DMS 273 (cell line): ENCODE measurements around the gene RBBP8NL.

Experiments used
- DNase-seq: peaks from one replicate; lab custom pipeline; 2025; ENCODE audit not compliant: unreplicated experiment; lab: John Stamatoyannopoulos, UW

RBBP8NL gene, protein sequence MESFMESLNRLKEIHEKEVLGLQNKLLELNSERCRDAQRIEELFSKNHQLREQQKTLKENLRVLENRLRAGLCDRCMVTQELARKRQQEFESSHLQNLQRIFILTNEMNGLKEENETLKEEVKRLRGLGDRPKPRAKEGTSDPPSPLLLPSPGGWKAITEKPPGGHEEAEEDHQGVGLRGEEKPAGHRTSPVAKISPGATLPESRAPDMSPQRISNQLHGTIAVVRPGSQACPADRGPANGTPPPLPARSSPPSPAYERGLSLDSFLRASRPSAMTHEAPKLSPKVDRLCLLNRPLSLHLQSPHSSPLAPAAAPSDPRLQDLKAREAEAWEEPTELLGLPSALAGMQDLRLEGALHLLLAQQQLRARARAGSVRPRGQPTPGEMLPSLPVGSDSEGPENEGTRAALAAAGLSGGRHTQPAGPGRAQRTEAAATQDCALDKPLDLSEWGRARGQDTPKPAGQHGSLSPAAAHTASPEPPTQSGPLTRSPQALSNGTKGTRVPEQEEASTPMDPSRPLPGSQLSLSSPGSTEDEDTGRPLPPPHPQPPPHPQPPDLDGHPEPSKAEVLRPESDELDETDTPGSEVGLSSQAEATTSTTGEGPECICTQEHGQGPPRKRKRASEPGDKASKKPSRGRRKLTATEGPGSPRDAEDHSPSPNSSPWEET

DNA sequence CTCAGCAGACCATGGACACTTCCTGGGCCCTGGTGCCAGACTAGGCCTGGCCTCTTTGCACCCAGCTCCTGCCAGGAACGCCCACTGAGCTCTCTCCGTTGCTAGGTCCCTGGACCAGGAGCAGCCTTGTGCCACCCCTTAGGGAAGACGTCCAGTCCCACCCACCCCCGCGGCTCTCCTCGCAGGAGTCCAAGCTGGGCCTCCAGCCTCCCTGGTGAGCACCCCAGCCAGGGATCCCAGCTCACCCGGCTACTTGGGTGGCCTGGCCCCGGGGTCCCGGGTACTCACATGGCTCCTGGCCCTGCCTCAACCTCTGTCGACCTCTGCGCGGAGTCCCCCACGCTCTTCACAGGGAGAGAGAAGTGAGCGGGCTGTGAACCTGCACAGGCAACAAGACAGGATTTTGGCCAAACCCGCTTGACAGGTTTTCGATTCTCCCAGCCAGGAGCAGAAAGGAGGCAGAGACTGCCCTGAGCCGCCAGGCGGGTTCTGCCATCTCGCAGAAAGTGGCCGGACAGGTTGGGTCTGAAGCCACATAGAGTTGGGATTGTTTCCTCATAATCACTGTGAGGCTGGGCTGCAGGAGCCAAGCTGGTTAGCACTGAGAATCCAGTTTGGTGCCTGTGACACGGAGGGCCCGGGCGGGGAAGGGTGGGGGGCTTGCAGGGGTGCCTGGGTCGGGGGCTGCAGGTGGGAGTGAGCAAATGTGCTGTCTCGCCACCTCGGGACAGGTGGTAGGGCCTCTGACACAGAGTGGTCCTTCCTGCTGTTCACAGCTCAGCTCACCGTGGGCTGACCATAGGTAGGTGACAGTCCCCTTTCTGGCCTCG lies at the start of gene RBBP8NL:
Gene RBBP8NL (minus strand): TSS at position 368 of the 830 bp plus-strand sequence. CDS start 7,892 bp downstream, outside the sequence.
- DNase-seq: no peak

DNA sequence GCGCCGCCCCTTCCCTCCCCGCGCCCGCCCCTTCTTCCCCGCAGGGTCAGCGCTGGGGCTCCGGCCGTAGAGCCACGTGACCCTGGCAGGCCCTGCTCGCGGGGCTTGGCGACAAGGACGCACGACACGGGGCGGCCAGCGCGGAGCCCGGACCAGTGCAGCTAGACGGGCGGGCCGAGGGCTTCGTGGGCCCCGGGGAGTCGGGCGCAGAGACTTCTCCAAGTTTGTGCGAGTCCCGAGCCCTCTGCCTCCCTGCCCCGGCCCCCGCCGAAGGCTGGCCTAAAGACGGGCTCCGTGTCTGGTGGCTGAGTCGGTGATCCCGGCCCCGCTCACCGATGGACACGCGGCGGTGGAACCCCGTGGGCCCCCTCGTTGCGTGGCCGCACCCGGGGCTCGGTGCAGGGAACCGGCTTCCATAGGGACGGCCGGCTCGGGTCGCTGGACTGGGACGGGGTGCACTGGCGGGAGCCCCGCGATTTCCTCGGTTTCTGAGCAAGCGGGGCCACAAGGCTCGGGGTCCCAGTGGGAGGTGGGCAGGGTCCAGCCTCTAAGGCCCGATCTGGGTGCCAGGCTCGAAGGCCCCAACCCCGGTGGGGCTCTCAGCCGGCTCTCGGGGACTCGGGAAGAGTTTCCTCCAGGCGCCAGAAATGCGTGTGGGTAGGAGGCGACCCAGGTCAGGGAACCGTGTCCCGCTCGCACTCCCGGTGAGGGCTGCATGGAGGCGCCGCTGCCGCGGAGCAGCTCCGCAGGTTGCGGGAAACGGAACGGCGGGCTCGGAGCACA lies 48.9 kb upstream of the RBBP8NL start:
- DNase-seq: peak; percentile 66

DNA sequence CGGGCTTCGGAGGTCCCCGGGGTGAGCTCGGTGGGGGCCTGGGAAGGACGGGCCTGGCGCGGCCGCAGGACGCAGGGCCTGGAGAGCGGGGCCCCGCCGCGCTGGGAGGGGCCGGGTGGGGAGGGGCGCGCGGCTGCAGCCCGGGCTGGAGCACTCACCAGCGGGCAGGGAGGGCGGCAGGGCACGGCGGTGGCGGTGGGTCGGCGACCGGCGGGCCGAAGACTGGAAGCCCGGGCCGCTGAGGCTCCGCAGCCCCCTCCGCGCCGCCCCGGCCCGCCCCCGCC lies 48.4 kb upstream of the RBBP8NL start, which contains the start of gene GATA5:
Gene GATA5 (minus strand): TSS at position 224 of the 284 bp plus-strand sequence. CDS start 474 bp downstream, outside the sequence.
- no peak for DNase-seq

DNA sequence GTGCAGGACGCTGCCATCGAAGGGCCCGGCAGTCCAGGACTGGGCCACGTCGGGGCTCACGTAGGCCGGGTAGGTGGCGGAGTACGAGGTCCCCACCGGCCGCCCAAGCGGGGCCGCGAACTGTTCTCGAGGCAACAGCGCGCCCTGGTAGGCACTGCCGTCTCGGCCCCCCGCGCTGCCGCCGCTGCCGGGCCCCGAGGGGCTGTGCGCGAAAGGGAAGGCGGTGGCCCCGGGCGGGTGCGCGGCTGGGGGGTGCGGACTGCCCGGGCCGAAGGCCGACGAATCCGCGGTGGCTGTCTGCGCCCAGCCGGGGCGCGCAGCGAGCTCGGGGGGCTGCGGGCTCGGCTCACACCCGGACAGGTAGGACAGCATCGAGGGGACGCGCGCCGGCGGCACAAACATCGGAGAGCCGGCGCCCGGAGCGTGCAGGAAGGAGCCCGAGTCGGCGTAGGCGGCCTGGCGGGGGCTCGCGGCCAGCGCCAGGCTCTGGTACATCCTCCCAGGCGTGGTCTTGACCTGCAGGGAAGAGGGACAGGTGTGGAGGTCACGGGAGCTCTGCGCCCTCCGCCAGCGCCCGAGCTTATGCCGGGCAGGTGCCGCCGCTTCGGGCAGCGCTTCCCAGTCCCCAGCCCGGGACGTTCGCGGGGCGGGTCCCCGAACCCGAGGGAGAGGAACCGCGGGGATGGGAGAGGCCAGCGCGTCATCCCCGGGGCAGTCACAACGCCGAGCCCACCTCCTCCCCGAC lies 47.9 kb upstream of the RBBP8NL start:
- peak; percentile 70 for DNase-seq

DNA sequence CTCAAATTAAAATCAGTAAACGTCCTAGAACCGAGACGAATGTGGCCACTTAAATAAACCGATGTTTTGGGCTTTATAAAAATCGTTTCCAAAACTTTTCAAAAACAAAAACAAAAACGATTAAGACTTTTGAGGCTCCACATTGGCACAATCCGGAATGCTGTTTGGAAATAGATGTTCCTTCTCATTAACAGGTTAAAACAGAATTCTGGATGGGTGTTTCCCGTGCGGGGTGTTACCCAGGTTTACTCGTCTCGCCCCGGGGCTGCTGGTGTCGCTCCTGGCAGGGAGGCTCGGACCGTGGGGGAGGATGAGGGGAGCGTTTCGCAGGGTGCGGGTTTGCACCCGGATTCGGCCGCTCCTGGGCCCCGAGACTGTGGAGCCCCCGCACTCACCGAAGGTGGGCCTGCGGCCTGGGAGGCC lies 47.3 kb upstream of the RBBP8NL start:
- DNase-seq: no peak

DNA sequence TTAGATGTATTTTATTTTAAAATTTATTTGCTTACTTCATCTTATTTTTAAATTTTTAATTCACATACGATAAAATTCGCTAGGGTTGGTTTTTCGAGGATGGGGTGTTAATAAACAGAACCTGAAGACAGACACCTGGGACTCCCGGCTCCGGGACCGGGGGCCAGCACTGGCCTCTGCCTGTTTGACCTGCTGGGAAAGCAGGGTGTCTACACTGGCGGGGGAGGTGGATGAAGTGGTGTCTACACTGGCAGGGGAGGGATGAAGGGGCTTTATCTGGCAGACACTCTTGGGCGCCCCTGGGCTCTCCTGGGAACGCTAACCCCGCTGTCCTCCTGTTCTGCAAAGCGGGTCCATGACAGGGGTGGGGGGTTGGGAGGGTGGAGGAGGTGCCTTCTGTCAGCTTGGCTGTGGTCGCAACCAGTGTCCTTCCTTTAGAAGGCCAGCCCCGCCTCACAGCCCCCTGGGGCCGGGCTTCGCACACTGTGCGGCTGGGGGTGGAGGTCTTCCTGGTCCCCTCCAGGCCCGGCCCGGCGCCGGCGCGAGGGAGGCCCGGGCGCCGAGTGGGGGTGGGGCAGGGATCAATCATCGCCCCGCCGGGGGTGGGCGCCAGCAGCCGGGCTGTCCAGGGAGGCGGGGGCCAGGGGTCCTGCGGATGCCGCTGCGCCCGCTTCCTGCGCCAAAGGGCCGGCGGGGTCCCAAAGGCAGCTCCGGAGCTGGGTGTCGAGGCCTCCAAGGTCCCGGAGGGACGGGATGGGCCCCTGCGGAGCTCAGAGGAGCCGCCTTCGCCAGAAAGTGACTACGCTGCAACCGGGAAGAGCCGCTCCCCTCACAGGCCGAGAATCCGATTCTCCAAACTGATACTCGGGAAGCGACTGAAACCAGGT lies 46.6 kb upstream of the RBBP8NL start:
- no peak for DNase-seq

DNA sequence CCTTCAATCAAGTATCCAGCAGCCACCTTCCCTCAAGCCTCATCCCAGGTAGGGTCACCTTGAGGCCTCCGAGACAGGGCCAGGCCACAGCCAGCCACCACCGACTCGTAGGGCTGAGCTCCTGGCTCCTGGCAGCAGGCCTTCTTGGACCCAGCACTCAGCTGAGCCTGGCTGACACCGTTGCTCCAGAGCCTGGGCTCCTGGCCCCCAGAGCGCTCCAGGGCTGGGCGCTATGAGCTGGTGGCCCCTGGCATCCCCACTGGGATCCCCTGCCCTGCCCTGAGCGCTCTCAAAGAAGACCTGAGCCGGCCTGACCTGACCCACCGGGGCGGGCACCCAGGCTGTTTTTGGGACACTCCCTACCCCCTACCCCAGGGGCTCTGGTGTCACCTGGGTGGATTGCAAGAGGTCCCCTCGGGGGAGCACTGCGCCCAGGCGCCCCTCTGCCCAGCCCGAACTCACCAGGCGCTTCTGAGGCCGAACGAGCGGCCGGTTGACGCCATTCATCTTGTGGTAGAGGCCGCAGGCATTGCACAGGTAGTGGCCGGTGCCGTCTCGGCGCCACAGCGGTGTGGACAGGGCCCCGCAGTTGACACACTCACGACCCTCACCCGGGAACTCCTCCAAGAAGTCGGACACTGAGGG lies 45.7 kb upstream of the RBBP8NL start:
- no peak for DNase-seq

DNA sequence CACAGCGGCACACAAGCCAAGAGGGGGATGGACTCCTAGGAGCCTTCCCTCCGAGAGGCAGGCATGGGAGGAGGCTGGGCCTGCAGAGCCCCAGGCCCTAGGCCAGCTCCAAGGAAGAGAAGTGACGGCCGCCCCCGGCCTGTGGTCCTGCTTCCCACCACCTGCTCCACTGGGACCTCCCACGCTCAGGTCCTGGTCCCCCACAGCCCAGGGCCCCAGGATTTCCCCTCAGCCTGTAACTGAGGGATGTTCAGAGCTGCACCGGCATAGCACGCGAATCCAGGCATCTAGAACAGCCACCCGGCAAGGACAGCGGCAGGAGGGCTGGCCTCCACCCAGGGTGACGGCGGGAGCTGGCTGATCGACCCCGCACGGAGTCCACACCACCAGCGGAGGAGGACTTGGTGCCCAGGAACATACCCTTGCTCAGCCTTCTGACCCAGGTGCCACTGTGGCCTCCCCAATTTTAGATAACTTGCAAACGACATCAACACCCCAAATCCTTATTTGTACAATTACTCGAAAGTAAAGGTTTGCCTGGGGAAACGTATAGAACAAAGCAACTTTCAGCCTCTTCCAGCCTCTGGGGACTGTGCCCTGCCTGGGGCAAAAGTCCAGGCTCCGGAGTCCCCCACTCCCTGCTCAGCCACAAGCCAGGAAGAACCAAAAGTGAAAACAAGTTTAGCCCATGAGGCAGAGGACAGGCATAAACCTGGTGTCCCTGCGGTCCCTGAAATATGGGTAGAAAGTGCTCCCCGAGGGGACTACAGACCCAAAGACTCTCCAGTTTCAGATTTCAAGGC lies 45.0 kb upstream of the RBBP8NL start:
- DNase-seq: no peak

DNA sequence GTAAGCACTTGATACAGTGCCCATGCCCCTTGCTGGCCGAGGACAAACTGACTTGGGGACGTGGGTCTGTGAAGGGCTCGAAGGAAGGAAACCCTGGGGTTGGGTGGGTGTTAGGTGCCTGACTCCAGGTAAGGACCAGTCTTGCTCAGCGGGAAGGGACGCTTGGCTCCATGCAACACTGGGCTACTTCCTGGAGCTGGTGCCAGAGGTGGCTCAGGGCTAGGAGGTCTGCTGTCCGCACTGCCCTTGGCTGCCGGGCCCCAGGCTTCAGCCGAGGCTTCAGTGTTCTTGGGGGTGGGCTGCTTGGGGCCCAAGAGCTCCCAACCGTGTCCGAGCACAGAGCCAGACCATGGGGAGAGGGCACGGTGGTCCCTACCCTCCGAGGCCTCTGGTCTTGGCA lies 43.1 kb upstream of the RBBP8NL start:
- no peak for DNase-seq

DNA sequence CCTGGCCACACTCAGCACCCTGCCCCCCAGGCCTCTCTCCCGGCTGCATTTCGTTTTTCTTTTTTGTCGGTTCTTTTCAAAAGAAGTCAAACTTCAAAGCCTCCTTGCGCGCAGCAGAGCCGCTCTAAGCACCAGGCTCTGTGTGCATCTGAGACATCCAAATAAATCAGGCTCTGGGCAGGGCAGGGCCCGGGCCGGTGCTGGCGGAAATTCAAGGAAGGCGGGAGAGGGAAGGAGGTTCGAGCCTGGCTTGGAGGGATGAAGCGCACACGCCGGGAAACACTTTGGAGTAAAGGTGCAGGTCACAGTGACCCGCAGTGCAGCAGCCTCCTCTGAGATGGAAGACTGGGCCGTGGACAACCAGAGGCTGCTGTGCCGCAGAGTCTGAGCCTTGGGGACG lies 42.7 kb upstream of the RBBP8NL start:
- DNase-seq: no peak

DNA sequence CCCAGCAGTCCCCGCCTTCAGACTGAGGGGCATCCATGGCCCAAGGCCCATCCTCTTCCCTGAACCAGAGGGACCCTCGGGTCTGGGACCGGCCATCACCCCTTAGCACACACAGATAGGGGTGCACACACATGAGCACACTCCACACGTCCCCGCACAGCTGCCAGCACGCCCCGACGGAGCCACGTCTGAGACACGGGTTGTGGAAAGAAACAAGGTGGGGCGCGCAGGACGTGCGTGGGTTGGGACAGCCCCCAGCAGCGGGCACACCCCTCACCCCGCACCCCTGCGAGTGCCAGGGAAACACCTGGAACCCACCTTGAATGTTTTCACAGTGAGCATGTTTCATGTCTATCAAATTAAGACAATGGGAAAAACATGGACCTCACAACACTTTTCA lies 42.0 kb upstream of the RBBP8NL start:
- no peak for DNase-seq

DNA sequence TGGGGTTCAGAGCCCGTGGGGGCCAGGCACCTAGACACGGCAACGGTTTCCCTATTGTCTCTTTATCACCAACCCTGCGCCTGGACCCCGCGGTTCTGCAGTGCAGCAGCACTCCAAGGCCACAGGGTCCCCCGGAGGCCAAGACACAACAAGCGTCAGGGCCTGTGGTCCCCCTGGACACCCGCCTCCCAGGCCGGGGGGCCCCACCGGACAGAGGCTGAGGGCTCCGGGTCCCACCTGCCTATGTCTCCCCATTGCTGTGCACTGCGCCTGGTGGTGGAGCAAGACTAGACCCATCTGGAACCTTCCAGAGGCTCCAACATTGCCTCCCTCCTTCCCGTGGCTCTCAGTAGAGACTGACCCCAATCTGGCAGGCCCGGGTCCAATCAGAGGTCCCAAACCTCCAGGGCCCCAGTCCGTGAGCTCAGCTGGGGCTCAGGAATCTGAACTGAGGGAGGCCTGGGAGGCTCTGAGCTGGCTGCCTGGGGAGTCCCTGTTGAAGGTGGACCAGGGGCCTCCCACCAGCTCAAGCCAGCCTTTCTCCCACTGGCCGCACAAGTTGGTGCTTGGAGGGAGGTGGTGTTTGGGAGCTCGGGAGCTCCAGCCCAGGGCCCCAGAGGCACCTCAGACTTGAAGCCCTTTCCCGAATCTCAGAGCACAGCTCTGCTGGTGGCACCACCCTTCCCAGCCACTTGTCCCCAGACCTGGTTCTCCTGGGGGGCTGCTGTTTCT lies 39.6 kb upstream of the RBBP8NL start:
- peak; percentile 49 for DNase-seq

DNA sequence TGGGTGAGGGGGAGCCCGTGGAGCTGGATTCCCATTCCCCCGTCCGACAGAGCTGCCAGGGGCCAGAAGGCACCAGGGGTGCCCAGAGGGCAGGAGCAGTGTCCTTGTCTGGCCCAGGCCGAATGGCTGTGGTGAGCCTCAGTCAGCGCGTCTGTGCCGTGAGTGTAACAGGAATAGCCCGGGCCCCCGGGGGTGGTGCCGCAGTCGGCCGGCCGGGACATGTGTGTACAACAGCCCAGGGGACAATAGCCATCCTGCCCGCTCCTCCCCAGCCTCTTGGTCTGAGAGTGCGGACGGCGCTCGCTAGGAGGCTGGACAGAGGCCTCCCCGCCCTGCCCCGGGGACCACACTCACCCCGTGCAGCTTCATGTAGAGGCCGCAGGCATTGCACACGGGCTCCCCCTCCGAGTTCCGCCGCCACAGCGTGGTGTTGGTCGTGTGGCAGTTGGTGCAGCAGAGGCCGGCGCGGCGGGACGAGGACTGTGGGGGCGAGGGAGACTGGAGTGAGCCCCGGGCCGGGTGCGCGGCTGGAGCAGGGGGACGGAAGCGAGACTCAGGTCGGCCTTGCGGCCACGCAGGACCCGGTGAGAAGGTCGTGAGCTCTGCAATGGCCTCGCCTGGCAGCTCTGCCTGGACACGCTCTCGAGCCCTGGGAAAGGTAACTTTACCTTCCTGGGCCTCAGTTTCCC lies 38.9 kb upstream of the RBBP8NL start:
- DNase-seq: no peak

DNA sequence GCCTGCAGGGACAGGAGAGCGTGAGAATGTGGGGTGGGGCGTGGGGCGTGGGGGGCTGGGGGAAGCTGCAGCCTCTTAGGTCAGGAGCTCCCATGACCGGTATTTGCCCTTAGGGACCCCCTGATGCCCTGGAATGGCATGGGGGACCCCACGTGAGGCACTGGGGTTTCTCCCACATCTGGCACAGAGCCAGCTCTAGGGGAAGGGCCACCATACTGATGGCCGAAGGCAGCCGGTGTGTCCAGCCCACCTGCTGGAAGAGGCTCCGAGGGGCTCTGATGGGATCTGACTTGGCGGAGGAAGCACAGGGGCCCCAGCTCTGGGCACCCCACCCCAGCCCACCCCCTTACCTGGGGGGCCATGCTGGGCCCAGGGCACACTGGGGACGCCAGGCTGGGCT lies 37.7 kb upstream of the RBBP8NL start:
- no peak for DNase-seq

DNA sequence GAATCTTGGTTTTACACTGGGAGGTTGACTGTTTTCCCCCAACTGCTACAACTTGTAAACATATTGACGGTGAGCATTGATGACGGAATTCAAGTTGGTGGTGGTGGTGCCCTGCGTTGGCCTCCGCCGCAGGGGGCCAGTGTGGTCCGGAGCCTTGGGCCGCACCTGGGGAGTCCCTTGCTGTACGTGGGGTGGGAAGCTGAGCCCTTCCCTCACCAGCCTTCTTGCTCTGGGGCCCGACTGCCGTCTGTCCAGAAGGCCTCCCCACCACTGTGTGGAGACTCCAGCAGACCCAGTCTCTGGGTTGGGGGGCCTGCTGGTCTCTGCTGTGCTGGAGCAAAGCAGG lies 37.1 kb upstream of the RBBP8NL start:
- no peak for DNase-seq

DNA sequence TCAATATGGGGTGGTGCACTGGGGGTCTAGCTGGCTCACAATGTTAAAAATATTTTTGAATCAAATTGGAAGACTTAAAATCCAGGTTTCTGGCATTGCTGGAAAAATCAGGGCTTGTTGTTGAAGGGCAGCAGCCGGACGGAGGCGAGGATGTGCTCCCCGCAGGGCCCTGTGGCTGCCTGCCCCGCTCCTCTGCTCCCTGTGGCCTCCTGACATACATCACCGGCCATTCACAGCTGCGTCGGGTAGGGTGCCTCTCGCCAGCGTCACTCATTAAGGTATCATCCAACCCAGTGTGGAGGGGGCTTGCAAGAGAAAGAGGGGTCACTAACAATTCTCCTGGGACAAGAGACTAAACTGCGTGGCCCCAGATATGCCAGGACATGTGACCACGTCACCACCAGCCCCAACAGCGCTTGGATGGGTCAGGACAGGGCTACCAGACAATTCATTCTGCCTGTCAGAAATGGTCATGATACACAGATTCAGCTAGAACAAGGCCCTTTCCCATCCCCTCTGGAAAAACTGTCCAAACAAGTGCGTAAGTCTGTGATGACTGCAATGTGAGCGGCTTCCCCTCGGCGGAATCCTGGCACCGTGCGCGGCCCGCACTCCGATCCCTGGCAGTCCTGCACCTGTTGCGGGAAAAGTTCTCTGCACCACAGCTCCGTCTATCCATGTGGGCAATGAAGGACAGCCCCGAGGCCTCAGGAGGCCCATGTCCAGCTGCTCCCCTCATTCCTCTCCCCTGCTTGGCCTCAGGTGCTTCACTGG lies 36.5 kb upstream of the RBBP8NL start:
- DNase-seq: no peak
